DMS 273 treated with DMSO at 0.1 percent for 48 hours (cell line): Measurements from ENCODE around the gene ACTL6B.

Experiments
- DNase-seq: peaks from one replicate; lab custom pipeline; 2025; lab: John Stamatoyannopoulos, UW

ACTL6B gene

GRCh38 chr7:100599911-100600729, 56.1 kb downstream of the ACTL6B start:
- no peak for DNase-seq

GRCh38 chr7:100598425-100598824, 57.8 kb downstream of the ACTL6B start:
- no peak for DNase-seq

GRCh38 chr7:100595188-100595587, 61.1 kb downstream of the ACTL6B start:
- DNase-seq, result no peak
